Fibroblast of skin of left quadriceps (primary cell): Measurements from ENCODE around the gene ADAMTS2.

Source experiments
- DNase-seq, 2 experiments: peaks; one replicate each; pipeline ENCODE4 v3.0.0-alpha.2; 2013; ENCODE audit warnings: low read depth in 2 of 2

Gene ADAMTS2

GRCh38 chr5:179177711-179178575, 167.3 kb downstream of the ADAMTS2 start:
- no peak for DNase-seq

DNA sequence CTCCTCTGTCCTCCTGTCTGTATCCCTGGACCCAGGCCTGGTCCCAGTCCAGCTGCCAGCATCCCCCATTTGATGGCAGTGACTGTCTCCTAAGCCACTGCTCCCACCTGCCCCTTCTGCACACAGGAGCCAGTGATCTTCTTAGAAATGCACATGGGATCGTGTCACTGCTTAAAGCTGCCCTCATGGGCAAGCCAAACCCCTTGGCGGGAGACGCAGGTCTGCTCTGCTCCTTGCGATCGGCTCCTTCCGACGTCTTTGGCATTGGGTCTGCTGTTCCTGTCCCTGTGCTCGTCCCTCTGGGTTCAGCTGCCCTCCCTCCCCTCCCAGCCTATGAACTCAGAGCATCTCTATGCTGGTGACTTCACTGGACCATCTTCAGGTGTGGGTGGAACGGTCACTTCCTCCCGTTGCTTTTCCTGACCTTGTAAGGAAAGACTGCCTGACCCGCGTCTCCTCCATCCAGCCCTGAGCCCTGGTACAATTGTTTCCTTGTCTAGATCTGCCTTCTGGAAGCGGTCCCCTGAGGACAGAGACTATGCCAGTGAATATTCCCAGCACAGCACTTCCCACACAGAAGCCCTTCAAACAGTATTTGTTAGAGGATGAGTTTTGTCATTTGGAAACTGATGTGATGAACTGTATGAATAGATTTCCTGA, 168.6 kb downstream of the ADAMTS2 start:
- DNase-seq, result no peak

DNA sequence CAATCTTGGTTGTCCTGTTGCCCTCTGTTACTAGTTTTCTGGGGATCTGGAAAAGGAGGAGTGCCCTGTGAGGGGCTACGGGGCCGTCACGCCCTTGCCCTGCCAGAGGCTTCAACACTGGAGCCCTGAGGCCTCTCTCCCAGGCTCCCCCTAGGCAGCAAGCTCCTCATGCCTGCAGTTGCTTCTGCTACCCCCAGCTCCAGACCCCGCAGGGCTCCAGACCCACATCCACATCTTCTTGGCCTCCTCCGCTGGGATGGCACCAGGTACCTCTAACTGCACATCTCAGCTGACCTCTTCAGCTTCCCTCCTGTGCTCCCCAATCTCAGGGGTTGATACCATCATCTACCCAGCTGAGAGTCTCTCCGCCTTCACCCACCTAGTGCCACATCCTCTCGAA, 169.1 kb downstream of the ADAMTS2 start:
- no peak for DNase-seq

GRCh38 chr5:179171816-179172745, 173.2 kb downstream of the ADAMTS2 start:
- no peak for DNase-seq

GRCh38 chr5:179171251-179171815, 173.9 kb downstream of the ADAMTS2 start:
- DNase-seq, result no peak

DNA sequence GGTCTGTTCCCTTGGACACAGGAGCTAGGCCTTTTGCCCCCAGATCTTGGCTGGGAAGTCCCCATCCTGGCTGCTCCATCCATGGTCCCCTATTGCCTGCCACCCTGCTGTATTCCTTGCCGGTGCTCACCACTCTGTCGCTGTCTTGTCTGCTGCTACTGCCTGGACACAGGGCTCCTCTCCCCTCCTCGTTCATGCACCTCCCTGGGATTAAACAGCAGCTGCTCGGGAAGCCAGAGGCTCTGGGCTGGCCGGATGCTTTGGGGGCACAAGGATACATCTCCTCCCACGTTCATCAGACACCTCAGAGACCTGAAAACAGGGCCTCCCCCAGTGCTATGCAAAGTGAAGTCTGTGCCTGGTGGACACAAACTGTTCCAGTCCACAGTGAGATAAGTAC, 174.7 kb downstream of the ADAMTS2 start:
- no peak for DNase-seq

- DNase-seq, result no peak
Measured at GRCh38 chr5:179169836-179170235, 175.4 kb downstream of the ADAMTS2 start.

- DNase-seq, result no peak
Measured at GRCh38 chr5:179168664-179169063, 176.6 kb downstream of the ADAMTS2 start.

DNA sequence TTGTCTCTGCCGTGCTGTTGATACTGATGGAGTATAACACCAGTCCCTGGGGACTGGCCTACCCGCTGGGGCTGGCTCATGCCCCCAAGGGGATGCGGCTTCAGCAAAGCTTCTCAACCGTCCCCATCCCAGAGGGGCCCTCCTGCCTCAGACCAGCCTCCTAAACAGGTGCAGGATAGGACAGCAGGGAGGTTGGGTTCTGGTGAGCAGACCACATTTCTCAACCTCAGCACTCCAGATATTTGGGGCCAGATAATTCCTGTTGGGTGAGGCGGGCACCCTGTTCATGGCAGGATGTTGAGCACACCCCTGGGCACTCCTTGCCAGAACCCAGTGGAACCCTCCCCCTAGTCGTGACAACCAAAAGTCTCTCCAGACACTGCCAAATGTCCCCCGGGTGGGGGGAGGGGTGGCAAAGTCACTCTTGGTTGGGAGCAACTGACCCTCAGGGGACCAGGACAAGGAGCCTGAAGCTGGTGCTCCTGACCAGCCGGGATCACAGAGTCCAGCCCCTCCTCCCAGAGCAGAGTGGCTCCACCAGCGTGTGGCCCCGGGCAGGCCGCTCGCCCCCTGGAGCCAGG, 177.3 kb downstream of the ADAMTS2 start:
- DNase-seq, result no peak

GRCh38 chr5:179166886-179167841, 178.1 kb downstream of the ADAMTS2 start:
- peak; percentile 5 to 12 for DNase-seq

DNA sequence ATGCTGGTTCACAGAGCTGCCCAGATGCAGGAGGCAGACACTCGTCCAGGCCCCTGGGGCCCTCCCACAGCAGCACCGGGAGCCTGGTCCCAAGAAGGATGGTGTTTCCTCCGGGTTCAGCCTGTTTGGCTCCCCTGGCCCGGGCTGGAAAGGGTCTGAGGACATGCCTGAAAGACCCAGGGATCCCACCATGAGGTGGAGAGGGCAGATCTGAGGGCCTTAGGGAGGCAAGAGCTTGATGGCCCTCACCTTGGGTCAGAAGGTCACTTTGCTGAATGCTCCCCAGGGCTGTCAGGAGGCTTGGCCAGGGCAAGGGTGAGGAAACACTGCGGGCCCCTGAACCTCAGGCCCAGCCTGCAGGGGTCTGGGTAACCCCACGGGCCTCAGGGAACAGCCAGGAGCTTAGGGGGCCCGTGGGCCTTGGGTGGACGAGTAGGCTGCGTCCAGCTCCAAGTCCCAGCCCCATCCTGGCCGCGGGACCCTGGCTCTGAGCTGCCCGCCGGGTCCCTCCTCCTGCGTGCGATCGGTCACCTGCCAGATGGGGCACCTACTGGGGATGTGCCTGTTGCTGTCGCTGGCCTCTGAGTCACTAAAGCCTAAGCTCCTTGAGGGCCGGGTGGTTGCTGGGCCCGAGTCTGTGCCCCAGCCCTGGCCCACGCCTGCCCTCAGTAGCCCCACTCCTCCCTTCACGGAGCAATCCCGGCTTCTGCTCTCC, 178.9 kb downstream of the ADAMTS2 start:
- DNase-seq, result no peak

- DNase-seq, result no peak
Measured at GRCh38 chr5:179165421-179166170, 179.7 kb downstream of the ADAMTS2 start.

- DNase-seq, result no peak
Measured at GRCh38 chr5:179164331-179165311, 180.6 kb downstream of the ADAMTS2 start.

- DNase-seq, result no peak
Measured at GRCh38 chr5:179163236-179164155, 181.8 kb downstream of the ADAMTS2 start.

DNA sequence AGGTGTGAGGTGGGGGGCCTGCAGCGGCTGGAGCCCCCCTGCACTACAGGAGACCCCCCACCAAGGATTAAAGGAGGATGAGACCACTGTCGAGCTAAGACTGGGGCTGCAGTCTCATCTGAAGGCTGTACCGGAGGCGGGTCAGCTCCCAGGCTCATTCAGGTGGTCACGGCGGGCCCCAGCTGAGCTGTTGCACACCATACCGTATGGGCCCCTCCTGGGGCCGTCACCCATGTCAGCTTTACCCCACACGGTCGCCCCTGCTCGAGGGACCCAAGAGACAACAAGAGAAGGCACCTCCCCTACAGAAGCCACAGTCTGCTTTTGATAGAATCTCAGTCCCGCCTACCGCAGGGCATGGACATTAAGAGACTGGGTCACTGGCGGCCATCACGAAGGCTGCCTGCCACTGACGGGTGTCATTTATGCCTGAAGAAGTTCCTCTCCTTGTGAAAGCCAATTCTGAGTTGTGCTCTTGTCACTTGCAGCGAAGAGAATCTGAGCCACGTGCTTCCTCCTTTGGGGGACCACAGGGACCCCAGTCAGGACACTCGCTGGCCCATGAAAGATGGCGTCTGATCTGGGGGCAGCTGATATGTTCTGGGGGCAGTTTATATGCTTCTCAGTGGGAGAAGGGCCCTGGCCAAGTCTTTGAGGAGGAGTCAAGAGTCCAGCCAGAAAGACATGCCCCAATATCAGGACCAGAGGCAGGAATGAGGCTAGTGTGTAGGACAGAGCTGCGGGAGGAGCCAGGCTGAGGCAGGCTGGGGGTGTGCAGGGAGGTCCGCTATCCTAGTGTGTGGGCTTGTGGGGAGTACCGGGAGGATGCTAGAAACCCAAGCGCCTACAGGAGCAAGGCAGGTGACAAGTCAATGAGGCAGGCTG, 182.7 kb downstream of the ADAMTS2 start:
- no peak for DNase-seq
